Smooth muscle cell (in vitro differentiated cells): Measurements from ENCODE around the gene RPA3. TPM values are rescaled to one million over a fixed set of nuclear protein-coding genes. Genes with fewer than 3 reads are reported as not detected.

Source experiments
- DNase-seq: peaks from one replicate; lab custom pipeline; 2025; ENCODE audit not compliant: unreplicated experiment; lab: John Stamatoyannopoulos, UW
- H2AFZ ChIP-seq: fragments of 200-600 bp; sonication (generic); 2 replicates; pipeline ENCODE4 v1.6.0; 2016; ENCODE audit warnings: antibody characterized with exemption, low read depth, mild to moderate bottlenecking
- H3F3A ChIP-seq: fragments of 200-600 bp; sonication (generic); 2 replicates; pipeline ENCODE4 v1.6.0; 2017; ENCODE audit warnings: antibody characterized with exemption, low read depth
- H3K27ac ChIP-seq: fragments of 200-600 bp; sonication (generic); 2 replicates; pipeline ENCODE4 v1.5.1; 2016; ENCODE audit warnings: low read depth, mild to moderate bottlenecking
- H3K27me3 ChIP-seq: fragments of 200-600 bp; sonication (generic); 2 replicates; pipeline ENCODE4 v1.6.1; 2016; ENCODE audit warnings: low read depth, mild to moderate bottlenecking
- H3K36me3 ChIP-seq: fragments of 200-600 bp; sonication (generic); 2 replicates; pipeline ENCODE4 v1.5.1; 2016; ENCODE audit warnings: low read depth
- H3K4me1 ChIP-seq: fragments of 200-600 bp; sonication (generic); 2 replicates; pipeline ENCODE4 v1.5.1; 2016; ENCODE audit warnings: low read depth
- H3K4me2 ChIP-seq: fragments of 200-600 bp; sonication (generic); 2 replicates; pipeline ENCODE4 v1.6.0; 2016; ENCODE audit warnings: mild to moderate bottlenecking
- H3K4me3 ChIP-seq: fragments of 200-600 bp; sonication (generic); 2 replicates; pipeline ENCODE4 v1.5.1; 2016; ENCODE audit warnings: mild to moderate bottlenecking
- H3K79me2 ChIP-seq: fragments of 200-600 bp; sonication (generic); 2 replicates; pipeline ENCODE4 v1.6.0; 2016; ENCODE audit warnings: low read depth, mild to moderate bottlenecking
- H3K9ac ChIP-seq: fragments of 200-600 bp; sonication (generic); 2 replicates; pipeline ENCODE4 v1.6.0; 2016; ENCODE audit warnings: low read depth
- H3K9me3 ChIP-seq: fragments of 200-600 bp; sonication (generic); replicated peaks from 2 replicates; pipeline ENCODE4 v1.5.1; 2016; ENCODE audit warnings: low read depth
- H4K20me1 ChIP-seq: fragments of 200-600 bp; sonication (generic); 2 replicates; pipeline ENCODE4 v1.6.0; 2016; ENCODE audit warnings: low read depth
- WGBS: methylation state at CpG from one replicate; pipeline ENCODE4 v1.1.7; 2016; ENCODE audit warnings: low lambda C conversion rate; 5-methylcytosine and 5-hydroxymethylcytosine counted together
- polyA plus RNA-seq: library from polyadenylated mRNA; unstranded; fragments of >200 nt; fragmentation: Nextera tagmentation; extraction: Ambion mirVana; gene quantifications from 2 replicates; pipeline ENCODE4 v1.2.1, GENCODE V29; 2016
- total RNA-seq: library from RNA; depleted of rRNA; stranded (reverse); fragments of >200 nt; gene quantifications from 2 replicates; pipeline ENCODE4 v1.2.3, GENCODE V29; 2014
- TF ChIP-seq, protein P1 (sequence below): fragments of 200-600 bp; sonication (generic); IDR thresholded peaks from 2 replicates; pipeline ENCODE4 v1.5.1; 2017; ENCODE audit warnings: borderline replicate concordance, mild to moderate bottlenecking, antibody characterized with exemption; ENCODE audit not compliant: insufficient read depth, poor library complexity, severe bottlenecking

The RPA3 gene
- total and polyA plus RNA-seq, 2 experiments from 2014 or later: 37.2 to 63.7 TPM

- WGBS: 89% methylated on average over 6 of the region's 6 CpGs
- H3K36me3 ChIP-seq: no peaks in the 10 kb centered on the region
- no peak overlapping the region for H3K9ac ChIP-seq
- no peak overlapping the region for H2AFZ ChIP-seq
- TF ChIP-seq, protein P1, sequence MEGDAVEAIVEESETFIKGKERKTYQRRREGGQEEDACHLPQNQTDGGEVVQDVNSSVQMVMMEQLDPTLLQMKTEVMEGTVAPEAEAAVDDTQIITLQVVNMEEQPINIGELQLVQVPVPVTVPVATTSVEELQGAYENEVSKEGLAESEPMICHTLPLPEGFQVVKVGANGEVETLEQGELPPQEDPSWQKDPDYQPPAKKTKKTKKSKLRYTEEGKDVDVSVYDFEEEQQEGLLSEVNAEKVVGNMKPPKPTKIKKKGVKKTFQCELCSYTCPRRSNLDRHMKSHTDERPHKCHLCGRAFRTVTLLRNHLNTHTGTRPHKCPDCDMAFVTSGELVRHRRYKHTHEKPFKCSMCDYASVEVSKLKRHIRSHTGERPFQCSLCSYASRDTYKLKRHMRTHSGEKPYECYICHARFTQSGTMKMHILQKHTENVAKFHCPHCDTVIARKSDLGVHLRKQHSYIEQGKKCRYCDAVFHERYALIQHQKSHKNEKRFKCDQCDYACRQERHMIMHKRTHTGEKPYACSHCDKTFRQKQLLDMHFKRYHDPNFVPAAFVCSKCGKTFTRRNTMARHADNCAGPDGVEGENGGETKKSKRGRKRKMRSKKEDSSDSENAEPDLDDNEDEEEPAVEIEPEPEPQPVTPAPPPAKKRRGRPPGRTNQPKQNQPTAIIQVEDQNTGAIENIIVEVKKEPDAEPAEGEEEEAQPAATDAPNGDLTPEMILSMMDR: no peak
- H3K4me1 ChIP-seq: peaks cover 5% of the 10 kb centered on the region
- no peak overlapping the region for H3K27ac ChIP-seq
- H3F3A ChIP-seq: no peaks in the 10 kb centered on the region
- H4K20me1 ChIP-seq: no peaks in the 10 kb centered on the region
- no peak overlapping the region for H3K4me3 ChIP-seq
- H3K27me3 ChIP-seq: no peaks in the 10 kb centered on the region
- no peaks in the 10 kb centered on the region for H3K9me3 ChIP-seq
- no peak overlapping the region for H3K4me2 ChIP-seq
- no peak for DNase-seq
- H3K79me2 ChIP-seq: no peaks in the 10 kb centered on the region
These were observed 45.7 kb downstream of the RPA3 start for GRCh38 chr7:7672545-7673239.

DNA sequence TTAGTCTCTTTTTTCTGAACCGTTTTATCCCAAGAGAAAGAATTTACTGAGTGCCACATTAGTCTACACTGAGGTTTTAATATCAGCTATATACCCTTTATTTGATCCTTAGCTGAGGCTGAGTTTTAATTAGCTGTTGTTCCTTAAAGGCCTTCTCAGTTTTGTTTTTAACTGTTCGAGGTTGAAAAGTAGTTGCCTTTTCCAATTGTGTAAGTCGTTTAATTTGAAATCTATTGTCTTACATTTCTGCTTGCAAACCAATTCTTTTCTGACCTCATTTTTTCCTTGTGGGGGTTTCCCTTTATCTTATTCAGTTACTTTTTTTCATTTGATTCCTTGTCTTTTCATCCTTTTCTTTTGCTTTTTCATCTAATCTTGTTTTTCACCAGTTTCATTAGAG, 47.0 kb downstream of the RPA3 start:
- no peak for DNase-seq
- H3K36me3 ChIP-seq: no peaks in the 10 kb centered on the region
- H3K9ac ChIP-seq: no peak overlapping the region
- H3K79me2 ChIP-seq: no peaks in the 10 kb centered on the region
- no peaks in the 10 kb centered on the region for H3K9me3 ChIP-seq
- H3K4me2 ChIP-seq: no peak overlapping the region
- H4K20me1 ChIP-seq: no peaks in the 10 kb centered on the region
- TF ChIP-seq, protein P1: no peak
- no peak overlapping the region for H2AFZ ChIP-seq
- H3F3A ChIP-seq: no peaks in the 10 kb centered on the region
- H3K27ac ChIP-seq: no peak overlapping the region
- H3K4me3 ChIP-seq: no peak overlapping the region
- no peaks in the 10 kb centered on the region for H3K27me3 ChIP-seq
- WGBS: 61% methylated on average over 3 of the region's 3 CpGs
- peaks cover 5% of the 10 kb centered on the region for H3K4me1 ChIP-seq

GRCh38 chr7:7670490-7670889, 47.9 kb downstream of the RPA3 start:
- Histone ChIP-seq H3K27ac (no peak overlapping the region), H3K27me3 (no peaks in the 10 kb centered on the region), H3K4me1 (peaks cover 6% of the 10 kb centered on the region), H3K79me2 (peaks cover 2% of the 10 kb centered on the region), H3F3A (no peaks in the 10 kb centered on the region), H3K9me3 (no peaks in the 10 kb centered on the region), H3K9ac (no peak overlapping the region), H3K4me2 (no peak overlapping the region), H3K36me3 (no peaks in the 10 kb centered on the region), H2AFZ (no peak overlapping the region), H3K4me3 (no peak overlapping the region), H4K20me1 (no peaks in the 10 kb centered on the region)
- no peak for DNase-seq
- TF ChIP-seq, protein P1: no peak
- WGBS: 96% methylated on average over 3 of the region's 3 CpGs

DNA sequence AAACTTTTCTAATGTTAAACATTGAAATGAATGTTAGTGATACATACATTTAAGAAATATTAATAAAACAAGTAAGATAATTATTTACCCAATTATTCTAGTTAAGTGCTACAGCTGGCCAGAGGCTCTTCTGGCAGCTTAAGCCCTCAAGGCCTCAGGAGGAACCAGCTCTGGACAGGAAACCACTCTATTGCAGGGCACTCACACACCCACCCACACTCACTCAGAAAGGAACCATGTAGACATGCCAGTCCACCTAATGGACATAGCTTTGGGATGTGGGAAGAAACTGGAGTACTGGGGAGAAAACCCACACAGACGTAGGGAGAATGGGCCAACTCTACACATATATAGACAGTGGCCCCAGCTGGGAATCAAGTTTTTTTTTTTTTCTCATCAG, 49.7 kb downstream of the RPA3 start:
- no peak overlapping the region for H3K9ac ChIP-seq
- no peak overlapping the region for H3K27ac ChIP-seq
- no peak overlapping the region for H2AFZ ChIP-seq
- TF ChIP-seq, protein P1: no peak
- H3K4me2 ChIP-seq: no peak overlapping the region
- no peaks in the 10 kb centered on the region for H4K20me1 ChIP-seq
- no peaks in the 10 kb centered on the region for H3K36me3 ChIP-seq
- H3K27me3 ChIP-seq: no peaks in the 10 kb centered on the region
- H3K4me1 ChIP-seq: peaks cover 24% of the 10 kb centered on the region
- no peak for DNase-seq
- no peaks in the 10 kb centered on the region for H3F3A ChIP-seq
- WGBS: 92% methylated on average over 1 of the region's 1 CpG
- H3K9me3 ChIP-seq: no peaks in the 10 kb centered on the region
- no peak overlapping the region for H3K4me3 ChIP-seq
- peaks cover 7% of the 10 kb centered on the region for H3K79me2 ChIP-seq
